ENCODE data around the gene MECP2.

Gene MECP2

DNA sequence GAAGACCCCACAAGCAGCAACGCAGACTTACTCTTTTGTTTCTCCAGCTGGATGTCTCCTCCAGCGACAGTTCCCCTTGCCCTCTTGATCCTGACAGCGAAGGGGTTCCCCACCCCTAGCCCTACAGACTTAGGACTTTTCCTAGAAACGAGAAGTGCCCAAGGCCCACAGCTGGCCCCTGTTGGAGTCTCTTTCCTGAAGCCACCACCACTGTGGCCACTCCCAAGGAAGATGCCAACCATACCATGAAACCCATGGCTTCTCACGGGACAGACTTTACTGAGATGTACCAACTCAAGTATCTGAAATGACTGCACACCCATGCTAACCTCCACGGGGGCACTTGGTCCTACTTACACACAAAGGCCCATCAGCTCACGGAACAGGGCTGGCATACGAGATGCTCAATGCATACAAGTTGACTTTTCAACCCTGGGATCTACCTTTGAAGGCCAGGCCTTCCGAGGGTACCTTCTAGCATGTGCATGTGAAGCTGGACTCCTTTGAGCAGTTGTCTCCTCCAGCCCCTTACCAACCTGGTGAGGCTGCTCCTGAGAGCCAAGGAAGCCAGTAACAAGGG is 76.9 kb downstream of the MECP2 start:
- DNase-seq (ENCODE audit: low read depth) = no peak
- H3K4me3 ChIP-seq (ENCODE audit: low read depth, low read length) = peak overlapping the region; percentile 53
- TF ChIP-seq, protein P1, sequence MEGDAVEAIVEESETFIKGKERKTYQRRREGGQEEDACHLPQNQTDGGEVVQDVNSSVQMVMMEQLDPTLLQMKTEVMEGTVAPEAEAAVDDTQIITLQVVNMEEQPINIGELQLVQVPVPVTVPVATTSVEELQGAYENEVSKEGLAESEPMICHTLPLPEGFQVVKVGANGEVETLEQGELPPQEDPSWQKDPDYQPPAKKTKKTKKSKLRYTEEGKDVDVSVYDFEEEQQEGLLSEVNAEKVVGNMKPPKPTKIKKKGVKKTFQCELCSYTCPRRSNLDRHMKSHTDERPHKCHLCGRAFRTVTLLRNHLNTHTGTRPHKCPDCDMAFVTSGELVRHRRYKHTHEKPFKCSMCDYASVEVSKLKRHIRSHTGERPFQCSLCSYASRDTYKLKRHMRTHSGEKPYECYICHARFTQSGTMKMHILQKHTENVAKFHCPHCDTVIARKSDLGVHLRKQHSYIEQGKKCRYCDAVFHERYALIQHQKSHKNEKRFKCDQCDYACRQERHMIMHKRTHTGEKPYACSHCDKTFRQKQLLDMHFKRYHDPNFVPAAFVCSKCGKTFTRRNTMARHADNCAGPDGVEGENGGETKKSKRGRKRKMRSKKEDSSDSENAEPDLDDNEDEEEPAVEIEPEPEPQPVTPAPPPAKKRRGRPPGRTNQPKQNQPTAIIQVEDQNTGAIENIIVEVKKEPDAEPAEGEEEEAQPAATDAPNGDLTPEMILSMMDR (conservative IDR thresholded peaks at IDR 0.05; ENCODE audit: low read depth, low read length) = no peak

DNA sequence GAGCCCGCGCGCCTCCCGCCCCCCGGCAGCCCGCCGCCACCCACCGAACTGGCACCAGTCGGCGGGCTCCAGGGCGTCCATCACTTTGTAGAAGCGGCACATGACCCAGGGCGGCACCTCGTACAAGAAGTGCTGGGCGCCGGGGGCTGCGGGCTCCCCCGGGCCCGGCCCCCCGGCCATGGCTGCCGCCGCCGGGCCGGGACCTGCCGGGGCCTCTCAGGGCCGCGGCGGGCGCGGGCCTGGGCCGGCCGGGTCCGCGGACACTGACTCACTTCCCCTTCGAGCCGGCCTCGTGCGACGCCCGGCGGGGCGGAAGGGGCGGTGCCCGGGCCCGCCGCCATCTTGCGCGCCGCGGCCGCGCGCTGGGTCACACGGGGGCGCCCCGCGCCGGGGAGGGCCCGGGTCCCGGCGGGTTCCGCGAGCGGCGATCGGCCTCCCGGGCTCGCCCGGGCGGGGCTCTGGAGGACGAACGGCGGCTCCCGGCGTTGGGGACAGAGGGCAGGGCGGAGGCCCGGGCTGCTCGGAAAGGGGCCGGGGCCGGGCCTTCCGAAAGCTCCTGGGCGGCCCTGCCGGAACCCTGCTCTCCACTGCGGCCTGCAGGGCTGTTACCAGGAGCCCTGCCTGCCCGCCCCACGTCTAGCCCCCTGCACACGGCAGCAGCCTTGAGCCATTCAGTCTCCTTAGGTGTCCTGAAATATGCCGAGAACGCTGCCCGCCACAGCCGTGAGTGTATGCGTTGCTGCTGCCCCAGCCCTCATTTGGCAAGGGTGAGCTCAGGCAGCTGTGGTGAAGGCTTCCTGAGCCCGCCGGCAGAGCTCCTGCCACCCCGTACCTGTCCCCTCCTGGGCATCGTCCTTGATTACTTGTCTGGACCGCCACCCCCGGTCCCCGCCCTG is 77.6 kb downstream of the MECP2 start, which contains the start of gene IRAK1:
IRAK1 (minus strand) TSS at position 270 of the 896 bp plus-strand sequence; CDS start at position 180, 90 bp downstream.
- H3K4me3 ChIP-seq (ENCODE audit: low read depth, low read length) = peak within 1 kb of the TSS; percentile 64
- DNase-seq (ENCODE audit: low read depth) = peak; percentile 53
- TF ChIP-seq, protein P1 (conservative IDR thresholded peaks at IDR 0.05; ENCODE audit: low read depth, low read length) = no peak

DNA sequence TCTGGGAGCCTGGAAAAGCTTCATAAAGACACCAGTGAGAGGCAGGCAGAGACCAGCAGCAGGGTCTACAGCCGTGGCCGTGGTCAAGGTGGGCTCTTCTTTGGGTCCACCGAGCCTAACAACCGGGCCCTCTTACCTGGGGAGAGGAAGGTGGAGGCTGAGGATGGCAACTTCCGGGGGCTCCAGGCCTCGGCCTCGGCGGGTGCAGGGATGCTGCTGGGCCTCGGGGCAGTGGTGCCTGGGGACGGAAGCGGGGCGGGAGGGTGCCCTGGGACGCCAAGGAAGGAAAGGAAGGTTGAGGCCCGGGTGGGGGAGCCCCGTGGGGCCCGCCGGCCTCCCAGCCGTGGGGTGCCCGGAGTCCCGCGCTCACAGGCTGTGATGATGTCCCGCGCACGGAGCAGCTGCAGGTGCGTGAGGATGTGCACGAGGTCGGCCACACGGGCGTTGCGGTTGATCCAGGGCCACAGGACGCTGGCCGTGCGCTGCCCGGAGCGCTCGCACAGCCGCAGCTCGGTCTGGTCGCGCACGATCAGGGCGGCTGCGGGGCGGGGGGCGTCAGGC is 78.4 kb downstream of the MECP2 start:
- TF ChIP-seq, protein P1 (conservative IDR thresholded peaks at IDR 0.05; ENCODE audit: low read depth, low read length) = no peak
- H3K4me3 ChIP-seq (ENCODE audit: low read depth, low read length) = peak overlapping the region; percentile 64
- no peak for DNase-seq (ENCODE audit: low read depth)

DNA sequence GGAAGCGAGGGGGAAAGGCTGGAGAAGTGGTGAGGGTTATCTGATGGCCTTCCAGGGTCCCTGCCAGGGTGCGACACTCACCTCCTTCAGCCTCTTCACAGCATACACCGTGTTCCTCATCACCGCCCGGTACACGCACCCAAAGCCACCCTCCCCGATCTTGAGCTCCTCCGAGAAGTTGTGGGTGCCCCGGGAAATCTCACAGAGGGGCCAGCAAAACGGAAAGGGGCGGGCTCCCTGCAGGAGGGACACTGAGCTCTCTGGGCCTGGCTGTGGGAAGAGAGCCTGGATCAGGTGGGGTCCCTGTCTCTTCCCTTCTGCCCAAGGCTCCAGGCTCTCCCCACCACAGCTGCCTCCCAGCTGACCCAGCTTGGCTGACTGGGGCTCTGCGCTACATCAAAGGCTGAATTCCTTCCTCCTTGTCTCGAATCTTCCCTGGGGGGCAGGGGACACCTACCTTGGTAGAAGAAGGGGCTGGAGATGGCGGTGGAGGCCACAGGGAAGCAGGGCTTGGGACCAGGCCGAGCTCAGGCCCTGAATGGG is 78.9 kb downstream of the MECP2 start:
- H3K4me3 ChIP-seq (ENCODE audit: low read depth, low read length) = peak overlapping the region; percentile 64
- TF ChIP-seq, protein P1 (conservative IDR thresholded peaks at IDR 0.05; ENCODE audit: low read depth, low read length) = no peak
- DNase-seq (ENCODE audit: low read depth) = no peak

DNA sequence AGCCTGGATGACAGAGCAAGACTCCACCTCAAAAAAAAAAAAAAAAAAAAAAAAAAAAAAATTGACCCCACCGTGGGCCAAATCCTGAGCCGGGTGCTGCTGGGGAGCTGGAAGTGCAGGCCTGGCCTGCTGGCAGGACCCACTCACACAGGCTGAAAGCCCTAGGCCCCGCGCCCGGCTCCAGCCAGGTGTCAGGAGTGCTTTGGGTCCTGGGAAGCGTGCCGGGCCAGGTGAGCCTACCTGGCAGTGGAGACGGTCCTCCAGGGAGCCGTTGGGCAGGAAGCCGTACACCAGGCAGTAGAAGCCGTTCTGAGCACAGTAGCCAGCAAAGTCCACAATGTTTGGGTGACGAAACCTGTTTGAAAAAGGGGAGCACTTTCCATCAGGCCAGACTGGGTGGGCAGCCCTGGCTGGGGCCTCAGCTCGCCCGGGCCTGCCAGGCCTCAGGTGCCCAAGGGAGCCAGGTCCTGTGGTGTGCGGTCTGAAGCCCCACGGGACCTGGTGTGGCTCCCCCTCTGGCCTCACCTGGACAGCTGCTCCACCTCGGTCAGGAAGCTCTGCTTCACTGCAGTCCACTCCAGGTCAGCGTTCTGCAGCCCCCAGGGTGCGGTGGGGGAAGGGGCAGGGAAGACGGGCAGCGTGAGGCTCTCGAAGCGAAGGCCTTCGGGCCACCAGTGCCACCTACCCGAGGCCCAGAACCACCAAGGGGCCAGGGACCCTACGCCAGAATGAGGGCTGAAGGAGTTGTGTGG is 79.6 kb downstream of the MECP2 start:
- H3K4me3 ChIP-seq (ENCODE audit: low read depth, low read length) = peak overlapping the region; percentile 64
- no peak for DNase-seq (ENCODE audit: low read depth)
- TF ChIP-seq, protein P1 (conservative IDR thresholded peaks at IDR 0.05; ENCODE audit: low read depth, low read length) = no peak

DNA sequence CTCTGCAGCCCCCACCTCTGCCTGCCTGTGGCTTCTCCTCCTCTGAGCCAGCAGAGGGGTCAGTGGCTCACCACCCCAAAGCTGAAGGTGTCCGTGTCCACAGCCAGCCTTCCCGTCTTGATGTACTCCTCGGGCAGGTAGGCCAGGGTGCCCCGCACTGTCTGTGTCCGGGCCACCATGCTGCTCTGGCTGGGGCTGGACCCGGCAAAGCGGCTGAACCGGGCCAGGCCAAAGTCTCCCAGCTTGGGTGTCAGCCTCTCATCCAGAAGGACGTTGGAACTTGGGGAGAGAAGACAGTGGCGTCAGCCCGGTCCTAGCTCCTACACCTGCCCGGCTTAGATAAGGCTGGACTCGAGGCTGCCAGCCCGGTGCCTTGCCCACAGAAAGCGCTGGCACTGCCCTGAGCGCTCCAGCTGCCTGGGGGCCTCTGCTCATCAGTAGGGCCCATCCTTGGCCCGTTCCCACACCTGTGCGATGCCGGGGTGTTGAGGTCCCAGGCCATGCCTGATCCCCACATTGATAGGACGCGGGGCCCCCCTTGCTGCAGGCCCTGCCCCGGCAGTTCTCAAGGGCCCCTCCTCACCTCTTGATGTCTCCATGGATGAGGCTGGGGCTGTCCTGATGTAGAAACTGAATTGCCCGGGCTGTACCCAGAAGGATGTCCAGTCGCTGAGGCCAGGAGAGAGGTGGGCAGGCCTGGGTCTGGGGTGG is 81.0 kb downstream of the MECP2 start:
- no peak overlapping the region for H3K4me3 ChIP-seq (ENCODE audit: low read depth, low read length)
- no peak for DNase-seq (ENCODE audit: low read depth)
- TF ChIP-seq, protein P1 (conservative IDR thresholded peaks at IDR 0.05; ENCODE audit: low read depth, low read length) = no peak

All from choroid plexus epithelial cell (primary cell).